Measurements from ENCODE around the gene MMEL1.
"Not testable (repeated sequence)": the region's sequence is repeated elsewhere in the genome, so short reads cannot be mapped to it uniquely, and the experiment has no call there.

Gene MMEL1

GRCh38 chr1:2584686-2585317 is 48.0 kb downstream of the MMEL1 start:
- TF ChIP-seq ZFX (IDR thresholded peaks at IDR 0.05; ENCODE audit: borderline replicate concordance): no peak
- TF ChIP-seq, protein P1, sequence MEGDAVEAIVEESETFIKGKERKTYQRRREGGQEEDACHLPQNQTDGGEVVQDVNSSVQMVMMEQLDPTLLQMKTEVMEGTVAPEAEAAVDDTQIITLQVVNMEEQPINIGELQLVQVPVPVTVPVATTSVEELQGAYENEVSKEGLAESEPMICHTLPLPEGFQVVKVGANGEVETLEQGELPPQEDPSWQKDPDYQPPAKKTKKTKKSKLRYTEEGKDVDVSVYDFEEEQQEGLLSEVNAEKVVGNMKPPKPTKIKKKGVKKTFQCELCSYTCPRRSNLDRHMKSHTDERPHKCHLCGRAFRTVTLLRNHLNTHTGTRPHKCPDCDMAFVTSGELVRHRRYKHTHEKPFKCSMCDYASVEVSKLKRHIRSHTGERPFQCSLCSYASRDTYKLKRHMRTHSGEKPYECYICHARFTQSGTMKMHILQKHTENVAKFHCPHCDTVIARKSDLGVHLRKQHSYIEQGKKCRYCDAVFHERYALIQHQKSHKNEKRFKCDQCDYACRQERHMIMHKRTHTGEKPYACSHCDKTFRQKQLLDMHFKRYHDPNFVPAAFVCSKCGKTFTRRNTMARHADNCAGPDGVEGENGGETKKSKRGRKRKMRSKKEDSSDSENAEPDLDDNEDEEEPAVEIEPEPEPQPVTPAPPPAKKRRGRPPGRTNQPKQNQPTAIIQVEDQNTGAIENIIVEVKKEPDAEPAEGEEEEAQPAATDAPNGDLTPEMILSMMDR (IDR thresholded peaks at IDR 0.05): no peak
- H3K27ac ChIP-seq: peak overlapping the region; percentile 84

GRCh38 chr1:2583871-2584351 is 48.9 kb downstream of the MMEL1 start:
- H3K27ac ChIP-seq: peak overlapping the region; percentile 84
- TF ChIP-seq, protein P1 (IDR thresholded peaks at IDR 0.05): no peak
- TF ChIP-seq ZFX (IDR thresholded peaks at IDR 0.05; ENCODE audit: borderline replicate concordance): no peak

GRCh38 chr1:2583331-2583791 is 49.5 kb downstream of the MMEL1 start:
- no peak overlapping the region for H3K27ac ChIP-seq
- no peak for TF ChIP-seq ZFX (IDR thresholded peaks at IDR 0.05; ENCODE audit: borderline replicate concordance)
- TF ChIP-seq, protein P1 (IDR thresholded peaks at IDR 0.05): no peak

DNA sequence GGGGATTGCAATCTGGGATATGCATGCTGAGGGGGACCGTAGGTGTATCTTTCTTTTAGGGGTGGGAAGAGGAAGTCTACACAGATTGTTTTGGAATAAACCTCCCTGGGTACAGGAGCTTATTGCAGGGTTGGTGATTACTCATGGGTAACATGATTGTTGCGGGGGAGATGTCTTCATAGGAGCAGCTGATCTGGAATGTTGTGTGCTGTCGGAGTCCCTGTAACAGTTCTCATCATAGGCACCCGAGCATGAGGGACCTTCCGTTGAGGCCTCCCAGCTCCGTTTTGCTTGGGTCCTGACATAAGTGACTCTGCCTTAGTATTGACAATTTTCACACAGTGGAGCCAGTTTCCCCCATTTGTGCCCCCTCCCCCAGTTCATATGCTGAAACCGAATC is 50.4 kb downstream of the MMEL1 start:
- no peak overlapping the region for H3K27ac ChIP-seq
- TF ChIP-seq ZFX (IDR thresholded peaks at IDR 0.05; ENCODE audit: borderline replicate concordance): no peak
- TF ChIP-seq, protein P1 (IDR thresholded peaks at IDR 0.05): no peak

- H3K27ac ChIP-seq: no peak overlapping the region
- TF ChIP-seq, protein P1 (IDR thresholded peaks at IDR 0.05): no peak
- no peak for TF ChIP-seq ZFX (IDR thresholded peaks at IDR 0.05; ENCODE audit: borderline replicate concordance)
Observed at GRCh38 chr1:2580691-2581090, 52.1 kb downstream of the MMEL1 start.

DNA sequence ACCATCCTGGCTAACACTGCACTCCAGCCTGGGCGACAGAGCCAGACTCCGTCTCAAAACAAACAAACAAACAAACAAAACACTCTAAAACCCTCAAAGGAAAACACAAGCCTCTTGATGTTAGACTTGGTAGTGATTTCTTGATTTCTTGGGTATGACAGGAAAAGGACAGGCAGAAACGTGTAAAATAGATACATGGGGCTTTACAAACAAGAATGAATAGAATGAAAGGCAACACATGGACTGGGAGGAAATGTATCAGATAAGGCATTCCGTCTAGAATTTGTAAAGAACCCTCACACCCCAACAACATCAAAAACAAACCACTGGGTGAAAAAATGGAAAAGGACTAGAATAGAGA is 54.1 kb downstream of the MMEL1 start:
- H3K27ac ChIP-seq: no peak overlapping the region
- TF ChIP-seq, protein P1 (IDR thresholded peaks at IDR 0.05): no peak
- TF ChIP-seq ZFX (IDR thresholded peaks at IDR 0.05; ENCODE audit: borderline replicate concordance): no peak

GRCh38 chr1:2577565-2578075 is 55.2 kb downstream of the MMEL1 start:
- not testable (repeated sequence) for H3K27ac ChIP-seq
